A549 (cell line): Measurements from ENCODE around the gene RIPK4. TPM values are rescaled to one million over a fixed set of nuclear protein-coding genes. Genes with fewer than 3 reads are reported as not detected.

Experiments used
- ATAC-seq, 2 experiments: fragments of 200-7000 bp in 1 of 2; fragments of >200 bp in 1 of 2; cut with Nextera tagmentation in 1 of 2; cut with Tn5 transposase in 1 of 2; 3 replicates each; pipeline versions ENCODE4 v1.8.0 to v1.9.1; 2018 to 2020; ENCODE audit warnings: mild to moderate bottlenecking in 1 of 2, moderate library complexity in 1 of 2
- CTCF ChIA-PET: fragments of 300-600 bp; sonication (Branson Sonifier 250); formaldehyde crosslinking; extraction: SDS; loops from one replicate; lab custom pipeline; 2021; ENCODE audit warnings: antibody characterized with exemption, inconsistent platforms; lab: Yijun Ruan, JAX
- POLR2A ChIA-PET: fragments of 350-600 bp; formaldehyde crosslinking; extraction: SDS; loops from one replicate; lab custom pipeline; 2021; ENCODE audit warnings: antibody characterized with exemption, inconsistent platforms; lab: Yijun Ruan, JAX
- DNase-seq, 2 experiments: peaks; one replicate each; pipeline versions ENCODE4 v3.0.0 to v3.0.0-alpha.2; 2011 to 2016; ENCODE audit warnings: low read depth in 1 of 2, low spot score in 1 of 2
- FAIRE-seq: peaks from 2 replicates; lab custom pipeline; 2011; peaks lifted over from hg19 to GRCh38; lab: Jason Lieb, UNC
- H3K27ac ChIP-seq, 2 experiments: fragments of >200 bp; sonication (Bioruptor Twin); formaldehyde crosslinking; 3 replicates each; pipeline ENCODE4 v1.5.1; 2016 to 2017
- H3K4me1 ChIP-seq: fragments of >200 bp; sonication (Bioruptor Twin); formaldehyde crosslinking; 3 replicates; pipeline ENCODE4 v1.6.1; 2016
- H3K4me2 ChIP-seq: fragments of >200 bp; sonication (Bioruptor Twin); formaldehyde crosslinking; 3 replicates; pipeline ENCODE4 v1.6.1; 2016
- H3K4me3 ChIP-seq: fragments of >200 bp; sonication (Bioruptor Twin); formaldehyde crosslinking; 3 replicates; pipeline ENCODE4 v1.5.1; 2016
- H3K9me3 ChIP-seq: fragments of >200 bp; sonication (Bioruptor Twin); formaldehyde crosslinking; 3 replicates; pipeline ENCODE4 v1.6.1; 2016
- BHLHE40 ChIP-seq: IDR thresholded peaks from 2 replicates; pipeline ENCODE4 v1.6.1; 2012; ENCODE audit warnings: low read depth, low read length, inconsistent platforms
- CEBPB ChIP-seq, 2 experiments: fragments of >200 bp in 1 of 2; sonication (Bioruptor Twin) in 1 of 2; formaldehyde crosslinking in 1 of 2; IDR thresholded peaks; 2 replicates each; pipeline ENCODE4 v1.6.1; 2012 to 2016
- CHD2 ChIP-seq: fragments of 150-350 bp; IDR thresholded peaks from 2 replicates; pipeline ENCODE4 v1.6.1; 2014; ENCODE audit warnings: low read length; ENCODE audit not compliant: partially characterized antibody
- CHD4 ChIP-seq: fragments of 200-600 bp; sonication (generic); IDR thresholded peaks from 2 replicates; pipeline ENCODE4 v1.6.1; 2016; ENCODE audit warnings: antibody characterized with exemption, mild to moderate bottlenecking, borderline replicate concordance
- EHF ChIP-seq: fragments of 250-450 bp; sonication (Bioruptor Pico); IDR thresholded peaks from 2 replicates; pipeline ENCODE4 v1.5.0; 2020; ENCODE audit warnings: mild to moderate bottlenecking
- EP300 ChIP-seq, 2 experiments: fragments of >200 bp; sonication (Bioruptor Twin); formaldehyde crosslinking; IDR thresholded peaks; 2 replicates in 1 of 2; 3 replicates in 1 of 2; pipeline ENCODE4 v1.6.1; 2016 to 2017
- ESRRA ChIP-seq: fragments of 150-350 bp; IDR thresholded peaks from 2 replicates; pipeline ENCODE4 v1.6.1; 2014; ENCODE audit warnings: mild to moderate bottlenecking, low read length, borderline replicate concordance
- FOSB ChIP-seq: fragments of 250-450 bp; sonication (Bioruptor Pico); IDR thresholded peaks from 2 replicates; pipeline ENCODE4 v1.5.0; 2020; ENCODE audit warnings: mild to moderate bottlenecking, moderate library complexity
- FOXS1 ChIP-seq: fragments of 250-450 bp; sonication (Bioruptor Pico); IDR thresholded peaks from 2 replicates; pipeline ENCODE4 v1.5.0; 2020; ENCODE audit warnings: mild to moderate bottlenecking, moderate library complexity
- HDAC2 ChIP-seq: fragments of 200-600 bp; sonication (generic); IDR thresholded peaks from 2 replicates; pipeline ENCODE4 v1.6.1; 2016
- HOXA7 ChIP-seq: fragments of 250-450 bp; sonication (Bioruptor Pico); IDR thresholded peaks from 2 replicates; pipeline ENCODE4 v1.5.0; 2020; ENCODE audit warnings: mild to moderate bottlenecking, moderate library complexity
- JUN ChIP-seq, 2 experiments: fragments of >200 bp; sonication (Bioruptor Twin); formaldehyde crosslinking; IDR thresholded peaks; 2 replicates in 1 of 2; 3 replicates in 1 of 2; pipeline ENCODE4 v1.6.1; 2016 to 2017
- JUNB ChIP-seq: fragments of >200 bp; sonication (Bioruptor Twin); formaldehyde crosslinking; IDR thresholded peaks from 2 replicates; pipeline ENCODE4 v1.6.1; 2016
- KDM5A ChIP-seq: fragments of 200-600 bp; sonication (generic); IDR thresholded peaks from 2 replicates; pipeline ENCODE4 v1.6.1; 2016; ENCODE audit warnings: antibody characterized with exemption, mild to moderate bottlenecking
- MAZ ChIP-seq: fragments of 150-350 bp; IDR thresholded peaks from 2 replicates; pipeline ENCODE4 v1.6.1; 2014; ENCODE audit warnings: antibody characterized with exemption, low read depth, low read length, borderline replicate concordance
- MYC ChIP-seq: IDR thresholded peaks from 2 replicates; pipeline ENCODE4 v1.6.1; 2012; ENCODE audit warnings: mild to moderate bottlenecking, inconsistent platforms, low read length, improper control_type of control experiment, borderline replicate concordance
- PHF8 ChIP-seq: fragments of 200-600 bp; sonication (generic); IDR thresholded peaks from 2 replicates; pipeline ENCODE4 v1.6.1; 2016; ENCODE audit warnings: low read depth, mild to moderate bottlenecking, antibody characterized with exemption, moderate library complexity, borderline replicate concordance
- POLR2A ChIP-seq: IDR thresholded peaks from 2 replicates; pipeline ENCODE4 v1.6.1; 2012; ENCODE audit warnings: mild to moderate bottlenecking, low read length
- POLR2AphosphoS2 ChIP-seq: conservative IDR thresholded peaks from 2 replicates; pipeline ENCODE4 v1.6.1; 2012; ENCODE audit warnings: low read length, improper control_type of control experiment, inconsistent platforms
- RFX5 ChIP-seq: fragments of 450-650 bp; IDR thresholded peaks from 2 replicates; pipeline ENCODE4 v1.7.1; 2014; ENCODE audit warnings: antibody characterized with exemption, mild to moderate bottlenecking, moderate library complexity
- SMC3 ChIP-seq: fragments of >200 bp; sonication (Bioruptor Twin); formaldehyde crosslinking; IDR thresholded peaks from 3 replicates; pipeline ENCODE4 v1.6.1; 2018; ENCODE audit warnings: inconsistent platforms
- TFCP2L1 ChIP-seq: fragments of 250-450 bp; sonication (Bioruptor Pico); IDR thresholded peaks from 2 replicates; pipeline ENCODE4 v1.5.0; 2021; ENCODE audit warnings: mild to moderate bottlenecking
- TP53 ChIP-seq: fragments of 250-450 bp; sonication (Bioruptor Pico); IDR thresholded peaks from 2 replicates; pipeline ENCODE4 v1.5.0; 2021; ENCODE audit warnings: mild to moderate bottlenecking, moderate library complexity
- ZC3H11A ChIP-seq: fragments of 450-650 bp; IDR thresholded peaks from 2 replicates; pipeline ENCODE4 v1.6.1; 2014; ENCODE audit warnings: antibody characterized with exemption, mild to moderate bottlenecking
- ZNF302 ChIP-seq: fragments of 250-450 bp; sonication (Bioruptor Pico); IDR thresholded peaks from 2 replicates; pipeline ENCODE4 v1.9.0; 2021; ENCODE audit warnings: inconsistent platforms, mild to moderate bottlenecking, moderate library complexity
- ZSCAN20 ChIP-seq: fragments of 250-450 bp; sonication (Bioruptor Pico); IDR thresholded peaks from 2 replicates; pipeline ENCODE4 v1.8.0; 2022; ENCODE audit warnings: mild to moderate bottlenecking, moderate library complexity
- WGBS: methylation state at CpG from one replicate; pipeline ENCODE4 v1.1.6; 2017; ENCODE audit errors: missing lambda C conversion rate; 5-methylcytosine and 5-hydroxymethylcytosine counted together
- polyA plus RNA-seq, 4 experiments: library from polyadenylated mRNA; depleted of rRNA in 3 of 4; stranded (reverse); fragments of >200 nt; fragmentation: RNase III in 1 of 4; extraction: RNeasy Plus Mini Kit Qiagen cat#74134 plus additional on column Dnase treatment in 1 of 4; gene quantifications; 2 replicates in 3 of 4; 3 replicates in 1 of 4; pipeline ENCODE4 v1.2.3, GENCODE V29; 2011 to 2017
- TF ChIP-seq, protein P1 (sequence below): IDR thresholded peaks from 2 replicates; pipeline ENCODE4 v1.6.1; 2012
- TF ChIP-seq, protein P2 (sequence below): IDR thresholded peaks from 2 replicates; pipeline ENCODE4 v1.6.1; 2012
- TF ChIP-seq, protein P3 (sequence below): fragments of 450-650 bp; IDR thresholded peaks from 2 replicates; pipeline ENCODE4 v1.6.1; 2014; ENCODE audit warnings: antibody characterized with exemption

The RIPK4 gene
- polyA plus RNA-seq, 2 of the 4 experiments (the other 2 are of a cell fraction) = 3.0 to 5.7 TPM

DNA sequence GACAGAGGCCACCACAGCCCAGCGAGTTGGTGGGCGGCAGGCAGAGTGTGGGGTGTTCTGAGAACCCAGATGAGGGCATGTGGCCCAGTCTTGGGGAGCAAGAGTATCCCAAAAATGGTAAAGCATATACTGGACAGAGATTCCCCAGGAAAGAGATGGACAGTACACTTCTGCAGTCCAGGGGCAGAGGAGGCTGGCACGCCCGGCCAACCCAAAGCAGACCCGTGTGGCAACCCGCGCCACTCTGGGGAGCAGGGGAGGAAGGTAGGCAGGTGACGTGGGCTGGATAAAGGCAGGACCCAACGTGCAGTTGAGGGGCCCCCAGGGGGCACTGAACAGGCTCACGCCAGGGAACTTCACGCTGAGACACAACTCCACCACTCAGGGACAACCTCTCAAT is 46.4 kb upstream of the RIPK4 start:
- 97% methylated on average over 8 of the region's 11 CpGs for WGBS

DNA sequence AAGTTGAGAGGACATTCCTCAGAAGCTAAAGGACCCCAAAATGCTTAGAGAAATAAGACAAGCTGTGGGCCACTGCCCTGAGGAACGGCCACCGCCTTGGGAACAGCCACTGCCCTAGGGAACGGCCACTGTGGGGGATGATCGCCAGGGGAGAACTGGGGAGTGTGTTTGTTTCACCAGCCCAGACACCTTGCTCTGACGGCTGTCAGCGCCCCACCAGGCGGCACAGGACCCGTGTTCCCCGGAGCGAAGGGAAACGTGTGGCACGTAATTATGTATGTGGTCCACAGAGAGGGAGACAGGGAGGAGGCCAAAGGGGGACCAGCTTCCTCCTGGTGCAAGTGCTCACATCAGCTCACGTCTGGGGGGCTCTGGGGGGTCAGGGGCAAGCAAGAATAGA is 45.8 kb upstream of the RIPK4 start:
- Histone ChIP-seq H3K4me2 (no peak overlapping the region), H3K4me1 (no peaks in the 10 kb centered on the region), H3K4me3 (no peak overlapping the region)
- ChIA-PET POLR2A (no interaction called here), CTCF (interaction anchor here (0.9 kb wide), 1 partner anchor 8 kb away, joined by 3 read pairs; no protein-coding TSS in a partner anchor)
- 87% methylated on average over 4 of the region's 13 CpGs for WGBS
- FAIRE-seq (no peak), DNase-seq (no peak)
- TF ChIP-seq RFX5 (no peak), ZNF302 (CRISPR knock-in tag) (no peak), ZC3H11A (no peak), BHLHE40 (no peak), CEBPB (IDR thresholded peaks at IDR 0.05) (no peak), KDM5A (no peak), FOSB (CRISPR knock-in tag) (no peak), HOXA7 (CRISPR knock-in tag) (no peak), PHF8 (no peak), JUN (IDR thresholded peaks at IDR 0.05) (no peak), ZSCAN20 (no peak), EP300 (IDR thresholded peaks at IDR 0.05) (no peak), FOXS1 (CRISPR knock-in tag) (no peak)
- TF ChIP-seq, protein P1, sequence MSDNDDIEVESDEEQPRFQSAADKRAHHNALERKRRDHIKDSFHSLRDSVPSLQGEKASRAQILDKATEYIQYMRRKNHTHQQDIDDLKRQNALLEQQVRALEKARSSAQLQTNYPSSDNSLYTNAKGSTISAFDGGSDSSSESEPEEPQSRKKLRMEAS = no peak
- TF ChIP-seq, protein P2, sequence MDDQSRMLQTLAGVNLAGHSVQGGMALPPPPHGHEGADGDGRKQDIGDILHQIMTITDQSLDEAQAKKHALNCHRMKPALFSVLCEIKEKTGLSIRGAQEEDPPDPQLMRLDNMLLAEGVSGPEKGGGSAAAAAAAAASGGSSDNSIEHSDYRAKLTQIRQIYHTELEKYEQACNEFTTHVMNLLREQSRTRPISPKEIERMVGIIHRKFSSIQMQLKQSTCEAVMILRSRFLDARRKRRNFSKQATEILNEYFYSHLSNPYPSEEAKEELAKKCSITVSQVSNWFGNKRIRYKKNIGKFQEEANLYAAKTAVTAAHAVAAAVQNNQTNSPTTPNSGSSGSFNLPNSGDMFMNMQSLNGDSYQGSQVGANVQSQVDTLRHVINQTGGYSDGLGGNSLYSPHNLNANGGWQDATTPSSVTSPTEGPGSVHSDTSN = no peak
- TF ChIP-seq, all 56 proteins: peak for 0
- no peaks in the 10 kb centered on the region for H3K9me3 ChIP-seq
- H3K27ac ChIP-seq = no peak overlapping the region
- no peak for ATAC-seq

More for the DNA sequence above, 46.4 kb upstream of the RIPK4 start:
- DNase-seq (no peak), FAIRE-seq (no peak), ATAC-seq (no peak)
- TF ChIP-seq TFCP2L1 (CRISPR knock-in tag) (no peak), MAZ (no peak), POLR2A (no peak), CHD2 (no peak), TP53 (CRISPR knock-in tag) (no peak), POLR2AphosphoS2 (no peak), MYC (no peak), JUNB (no peak), SMC3 (no peak)
- ChIA-PET CTCF (interaction anchor here (0.9 kb wide), 1 partner anchor 8 kb away, joined by 3 read pairs; no protein-coding TSS in a partner anchor), POLR2A (no interaction called here)
- no peaks in the 10 kb centered on the region for H3K4me1 ChIP-seq
- H3K9me3 ChIP-seq = no peaks in the 10 kb centered on the region
- H3K27ac ChIP-seq = no peak overlapping the region
- H3K4me3 ChIP-seq = no peak overlapping the region
- H3K4me2 ChIP-seq = no peak overlapping the region

DNA sequence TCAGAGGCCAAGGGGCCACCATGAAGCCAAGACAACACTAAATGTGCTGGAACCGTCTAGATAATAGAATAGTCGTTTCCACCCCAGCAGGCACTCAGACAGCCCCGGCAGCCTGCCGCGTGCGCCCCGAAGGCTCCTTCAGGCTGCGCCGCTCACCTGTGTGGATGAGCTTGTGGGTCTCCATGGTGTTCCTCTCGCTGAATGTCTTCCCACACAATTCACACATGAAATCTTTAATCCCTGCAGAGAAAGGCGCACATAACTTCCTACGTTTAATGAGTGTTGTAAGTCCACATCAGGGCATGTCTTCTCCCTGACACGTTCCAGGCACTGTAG is 43.7 kb upstream of the RIPK4 start:
- DNase-seq = no peak
- ChIA-PET POLR2A (no interaction called here), CTCF (interaction anchor here (3.3 kb wide), 1 partner anchor 198 kb away, joined by 16 read pairs; no protein-coding TSS in a partner anchor)
- 97% methylated on average over 13 of the region's 13 CpGs for WGBS
- Histone ChIP-seq H3K4me1 (no peaks in the 10 kb centered on the region), H3K4me2 (no peak overlapping the region), H3K4me3 (no peak overlapping the region), H3K9me3 (no peaks in the 10 kb centered on the region), H3K27ac (no peak overlapping the region)
- no peak for ATAC-seq
- TF ChIP-seq ESRRA (no peak), HDAC2 (no peak), CHD4 (no peak), EHF (no peak), MYC (no peak), RFX5 (no peak), JUN (IDR thresholded peaks at IDR 0.05) (no peak), ZC3H11A (no peak), ZSCAN20 (no peak)
- TF ChIP-seq, protein P3, sequence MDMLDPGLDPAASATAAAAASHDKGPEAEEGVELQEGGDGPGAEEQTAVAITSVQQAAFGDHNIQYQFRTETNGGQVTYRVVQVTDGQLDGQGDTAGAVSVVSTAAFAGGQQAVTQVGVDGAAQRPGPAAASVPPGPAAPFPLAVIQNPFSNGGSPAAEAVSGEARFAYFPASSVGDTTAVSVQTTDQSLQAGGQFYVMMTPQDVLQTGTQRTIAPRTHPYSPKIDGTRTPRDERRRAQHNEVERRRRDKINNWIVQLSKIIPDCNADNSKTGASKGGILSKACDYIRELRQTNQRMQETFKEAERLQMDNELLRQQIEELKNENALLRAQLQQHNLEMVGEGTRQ = no peak
- no peak for FAIRE-seq
